Neural cell (in vitro differentiated cells): Measurements from ENCODE around the gene FAM124B. TPM values are rescaled to one million over a fixed set of nuclear protein-coding genes. Genes with fewer than 3 reads are reported as not detected.

ENCODE experiments used
- H2AFZ ChIP-seq: fragments of 200-600, 300-800 bp; sonication (generic), shearing (Covaris generic); 2 replicates; pipeline ENCODE4 v1.6.0; 2014; ENCODE audit warnings: low read depth, mild to moderate bottlenecking, antibody characterized with exemption, low read length, moderate library complexity
- H3F3A ChIP-seq: fragments of 200-600 bp; shearing (Covaris generic); 2 replicates; pipeline ENCODE4 v1.6.1; 2016; ENCODE audit warnings: mild to moderate bottlenecking, moderate library complexity, mixed read lengths, antibody characterized with exemption, low read length; ENCODE audit not compliant: insufficient read depth, poor library complexity, severe bottlenecking
- H3K27ac ChIP-seq: fragments of 200-600, 300-800 bp; sonication (generic), shearing (Covaris generic); 2 replicates; pipeline ENCODE4 v1.5.1; 2014; ENCODE audit warnings: mild to moderate bottlenecking, low read length, moderate library complexity
- H3K27me3 ChIP-seq: fragments of 300-800, 200-600 bp; sonication (generic), shearing (Covaris generic); 2 replicates; pipeline ENCODE4 v1.6.0; 2014; ENCODE audit warnings: mild to moderate bottlenecking, low read depth, low read length, moderate library complexity; ENCODE audit not compliant: insufficient read depth
- H3K36me3 ChIP-seq: fragments of 300-800, 200-600 bp; sonication (generic), shearing (Covaris generic); 2 replicates; pipeline ENCODE4 v1.5.1; 2014; ENCODE audit warnings: mild to moderate bottlenecking, antibody characterized with exemption, low read length, moderate library complexity; ENCODE audit not compliant: insufficient read depth
- H3K4me2 ChIP-seq: fragments of 300-800, 200-600 bp; sonication (generic), shearing (Covaris generic); 2 replicates; pipeline ENCODE4 v1.6.0; 2014; ENCODE audit warnings: mild to moderate bottlenecking, low read length
- H3K4me3 ChIP-seq: fragments of 300-800, 200-600 bp; sonication (generic), shearing (Covaris generic); 2 replicates; pipeline ENCODE4 v1.5.1; 2014; ENCODE audit warnings: mild to moderate bottlenecking, low read length, moderate library complexity
- H3K79me2 ChIP-seq: fragments of 200-600 bp; shearing (Covaris generic); replicated peaks from 2 replicates; pipeline ENCODE4 v1.6.0; 2014; ENCODE audit warnings: mild to moderate bottlenecking, low read length, moderate library complexity; ENCODE audit not compliant: insufficient read depth
- H3K9ac ChIP-seq: fragments of 300-800, 200-600 bp; sonication (generic), shearing (Covaris generic); 2 replicates; pipeline ENCODE4 v1.6.1; 2016; ENCODE audit warnings: mild to moderate bottlenecking, low read length, mixed read lengths
- H3K9me2 ChIP-seq: fragments of 200-600 bp; shearing (Covaris generic); 2 replicates; pipeline ENCODE4 v1.6.1; 2016; ENCODE audit warnings: mild to moderate bottlenecking, low read length, mixed read lengths; ENCODE audit not compliant: insufficient read depth
- H3K9me3 ChIP-seq: fragments of 200-600, 300-800 bp; sonication (generic), shearing (Covaris generic); 2 replicates; pipeline ENCODE4 v1.6.1; 2016; ENCODE audit warnings: mild to moderate bottlenecking, mixed run types, low read length, moderate library complexity, mixed read lengths
- H4K20me1 ChIP-seq: fragments of 200-600 bp; shearing (Covaris generic); 2 replicates; pipeline ENCODE4 v1.6.1; 2016; ENCODE audit warnings: mild to moderate bottlenecking, mixed run types; ENCODE audit not compliant: insufficient read depth
- CTCF ChIP-seq: fragments of 450-650 bp; IDR thresholded peaks from 2 replicates; pipeline ENCODE4 v1.5.1; 2014; ENCODE audit warnings: antibody characterized with exemption, mild to moderate bottlenecking, moderate library complexity; ENCODE audit not compliant: poor library complexity, severe bottlenecking
- EP300 ChIP-seq: fragments of 450-650 bp; conservative IDR thresholded peaks from 2 replicates; pipeline ENCODE4 v1.6.1; 2014; ENCODE audit warnings: antibody characterized with exemption, mild to moderate bottlenecking, moderate library complexity; ENCODE audit not compliant: poor library complexity, severe bottlenecking
- EZH2 ChIP-seq: fragments of 200-600, 300-800 bp; shearing (Covaris generic), sonication (generic); IDR thresholded peaks from 2 replicates; pipeline ENCODE4 v1.6.1; 2014; ENCODE audit warnings: antibody characterized with exemption, low read length, borderline replicate concordance, mild to moderate bottlenecking; ENCODE audit not compliant: insufficient read depth, poor library complexity, severe bottlenecking
- MXI1 ChIP-seq: fragments of 450-650 bp; conservative IDR thresholded peaks from 2 replicates; pipeline ENCODE4 v1.6.1; 2014; ENCODE audit warnings: antibody characterized with exemption, mild to moderate bottlenecking; ENCODE audit not compliant: poor library complexity, severe bottlenecking
- POLR2AphosphoS5 ChIP-seq: IDR thresholded peaks from 2 replicates; pipeline ENCODE4 v1.6.1; 2012
- RAD21 ChIP-seq: fragments of 450-650 bp; conservative IDR thresholded peaks from 2 replicates; pipeline ENCODE4 v1.6.1; 2014; ENCODE audit warnings: antibody characterized with exemption, mild to moderate bottlenecking, moderate library complexity
- REST ChIP-seq: IDR thresholded peaks from 2 replicates; pipeline ENCODE4 v1.6.1; 2012; ENCODE audit warnings: borderline replicate concordance
- SMC3 ChIP-seq: fragments of 450-650 bp; conservative IDR thresholded peaks from 2 replicates; pipeline ENCODE4 v1.6.1; 2014; ENCODE audit warnings: antibody characterized with exemption, mild to moderate bottlenecking, moderate library complexity; ENCODE audit not compliant: poor library complexity
- TAF1 ChIP-seq: IDR thresholded peaks from 2 replicates; pipeline ENCODE4 v1.6.1; 2012; ENCODE audit warnings: low read depth
- polyA plus RNA-seq: library from polyadenylated mRNA; depleted of rRNA; stranded (reverse); fragments of >200 nt; gene quantifications from 2 replicates; pipeline ENCODE4 v1.2.3, GENCODE V29; 2014

The FAM124B gene
- polyA plus RNA-seq, 1 donor from 2014 or later, result not detected

- no peak overlapping the region for H3K27ac ChIP-seq
- H2AFZ ChIP-seq, result no peak overlapping the region
- no peaks in the 10 kb centered on the region for H3K9me2 ChIP-seq
- no peaks in the 10 kb centered on the region for H3K9me3 ChIP-seq
- no peaks in the 10 kb centered on the region for H3F3A ChIP-seq
- H3K9ac ChIP-seq, result no peak overlapping the region
- no peak overlapping the region for H3K4me2 ChIP-seq
- no peaks in the 10 kb centered on the region for H3K27me3 ChIP-seq
- TF ChIP-seq MXI1 (no peak), REST (no peak), EZH2 (no peak), POLR2AphosphoS5 (no peak), CTCF (no peak), SMC3 (no peak), RAD21 (no peak), EP300 (no peak), TAF1 (no peak)
- H3K36me3 ChIP-seq, result no peaks in the 10 kb centered on the region
- H4K20me1 ChIP-seq, result no peaks in the 10 kb centered on the region
- H3K4me3 ChIP-seq, result no peak overlapping the region
- no peaks in the 10 kb centered on the region for H3K79me2 ChIP-seq
Observed at GRCh38 chr2:224379172-224379571, 22.7 kb downstream of the FAM124B start.

GRCh38 chr2:224378701-224379097 is 23.2 kb downstream of the FAM124B start:
- Histone ChIP-seq H3K9ac (no peak overlapping the region), H3K79me2 (no peaks in the 10 kb centered on the region), H3K4me2 (no peak overlapping the region), H3K27me3 (no peaks in the 10 kb centered on the region), H4K20me1 (no peaks in the 10 kb centered on the region), H2AFZ (no peak overlapping the region), H3K9me2 (no peaks in the 10 kb centered on the region), H3K4me3 (no peak overlapping the region), H3K27ac (no peak overlapping the region), H3K9me3 (no peaks in the 10 kb centered on the region), H3F3A (no peaks in the 10 kb centered on the region), H3K36me3 (no peaks in the 10 kb centered on the region)
- TF ChIP-seq RAD21 (no peak), MXI1 (no peak), SMC3 (no peak), POLR2AphosphoS5 (no peak), REST (no peak), TAF1 (no peak), EZH2 (no peak), CTCF (no peak), EP300 (no peak)
